K562 (cell line): ENCODE results near the gene BAD. TPM values are rescaled to one million over a fixed set of nuclear protein-coding genes. Genes with fewer than 3 reads are reported as not detected.

Source experiments
- CHD7 ChIP-seq: fragments of 200-600 bp; sonication (generic); IDR thresholded peaks from one replicate; pipeline ENCODE4 v1.6.1; 2012; ENCODE audit warnings: mild to moderate bottlenecking, low read depth, low read length, inconsistent platforms
- polyA plus RNA-seq, 8 experiments: library from polyadenylated mRNA; depleted of rRNA in 4 of 8; stranded (reverse) in 5 of 8; unstranded in 3 of 8; fragments of >200 nt; fragmentation: Nextera tagmentation in 2 of 8; fragmentation: Illumina TruSeq in 1 of 8; extraction: Ambion mirVana in 2 of 8; extraction: Trizol in 1 of 8; gene quantifications; 2 replicates each; pipeline versions ENCODE4 v1.2.1 to v1.2.3, GENCODE V29; 2011 to 2014; ENCODE audit warnings: inconsistent platforms in 1 of 8, missing spikeins in 1 of 8
- total RNA-seq, 7 experiments: library from RNA; depleted of rRNA in 6 of 7; stranded (reverse); fragments of >200 nt in 6 of 7; fragmentation: Illumina TruSeq in 2 of 7; extraction: Trizol in 2 of 7; gene quantifications; 2 replicates each; pipeline versions ENCODE4 v1.2.1 to v1.2.3, GENCODE V29; 2011 to 2021; ENCODE audit warnings: low replicate concordance in 1 of 7

Gene BAD
- total and polyA plus RNA-seq, 9 of the 15 experiments (the other 6 are each of a cell fraction or from before 2014, with no cell fraction given) = 0.61 to 45.6 (median 11.8) TPM

- no peak for TF ChIP-seq CHD7
Observed at GRCh38 chr11:64250415-64251015, 34.0 kb downstream of the BAD start (continued).
